Heart left ventricle (tissue), 13 donors: ENCODE measurements around the gene CPNE9.

Source experiments
- CTCF ChIP-seq, 12 donors: fragments of 200-600 bp; sonication (generic) in 4 of 12; IDR thresholded peaks; one replicate each; pipeline versions ENCODE4 v1.5.0 to v1.8.0; 2018 to 2022; ENCODE audit warnings: antibody characterized with exemption in 12 of 12, mild to moderate bottlenecking in 5 of 12
- POLR2A ChIP-seq, 2 donors: fragments of 450-650 bp; IDR thresholded peaks; one replicate each; pipeline ENCODE4 v1.6.1; 2017; ENCODE audit warnings: antibody characterized with exemption in 2 of 2, mild to moderate bottlenecking in 2 of 2, moderate library complexity in 2 of 2
- donor health status: ischemic (EF 13 %, LVEDD 7.1; RV severe dilation, severe dysfunction).
- donor health status: DM: no; HTN: yes; CAD: no.
- donor health status: DM: no; HTN: no; CAD: no.
- donor health status: ischemic (EF 25% LVEDD 6.9; RV normal size, moderate dysfunction).
- donor health status: ischemic (EF 25% LVEDD 5.7; RV mildly dilated, moderate dysfunction).
- donor health status: ischemic (EF 35%, LVEDD 5.7; RV mildly dilated, moderate dysfunction).
- donor health status: nonischemic (EF 11% LVEDD 7.7; RV severe dilation, severe dysfunction).
- donor health status: DM: yes; HTN: yes; CAD: no.
- donor health status: PGD.
- donor health status: ischemic (EF 29% LVEDD 5.4; RV normal size, mild dysfunction).
- donor health status: nonischemic (EF 23%, LVEDD 6.1; RV moderate dilation, normal function).

DNA sequence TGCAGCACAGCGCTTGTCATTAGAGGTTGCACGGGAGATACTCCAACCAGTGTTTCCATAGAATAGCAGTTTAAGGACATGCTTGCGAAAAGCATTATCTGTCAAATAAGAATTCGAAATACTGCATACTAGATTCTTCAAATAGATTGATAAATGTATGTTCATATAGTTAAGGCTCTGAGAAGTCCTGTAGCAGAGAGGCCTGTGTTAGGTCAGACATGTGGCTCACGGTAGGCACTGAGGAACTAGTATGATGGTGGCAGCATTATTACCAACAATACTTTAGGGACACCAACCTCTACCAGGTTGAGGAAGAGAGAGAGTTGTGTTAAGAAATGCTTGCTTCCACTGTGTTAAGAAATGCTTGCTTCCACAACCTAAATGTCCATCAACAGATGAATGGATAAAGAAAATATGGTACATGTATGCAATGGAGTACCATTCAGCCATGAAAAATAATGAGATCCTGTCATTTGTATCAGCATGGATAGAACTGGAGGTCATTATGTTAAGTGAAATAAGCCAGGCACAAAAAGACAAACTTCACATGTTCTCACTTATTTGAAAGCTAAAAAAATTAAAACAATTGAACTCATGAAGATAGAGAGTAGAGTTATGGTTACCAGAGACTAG lies 39.4 kb upstream of the CPNE9 start:
- TF ChIP-seq CTCF (IDR thresholded peaks at IDR 0.05) (no peak), POLR2A (IDR thresholded peaks at IDR 0.05) (no peak)
